ENCODE results near the gene NDUFB4.

DNA sequence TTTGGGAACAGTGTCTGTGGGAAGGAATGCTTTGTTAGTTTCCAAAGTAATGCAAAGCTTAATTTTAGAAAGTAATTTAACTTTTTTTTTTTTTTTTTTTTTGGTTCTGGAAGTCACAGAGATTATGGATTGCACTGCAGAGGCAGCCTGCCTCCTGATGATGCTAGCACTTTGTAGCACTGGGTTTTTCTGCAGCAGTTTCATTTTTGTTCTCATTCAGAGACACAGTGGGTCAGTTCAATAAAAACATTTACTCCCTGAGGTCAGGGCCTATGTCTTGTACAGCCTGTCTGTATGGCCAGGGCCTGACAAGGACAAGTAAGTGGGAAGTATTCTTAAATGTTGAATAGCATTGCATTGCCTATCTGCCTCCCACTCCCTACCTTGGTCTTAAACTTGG lies 39.0 kb upstream of the NDUFB4 start:
- TF ChIP-seq, protein P1, sequence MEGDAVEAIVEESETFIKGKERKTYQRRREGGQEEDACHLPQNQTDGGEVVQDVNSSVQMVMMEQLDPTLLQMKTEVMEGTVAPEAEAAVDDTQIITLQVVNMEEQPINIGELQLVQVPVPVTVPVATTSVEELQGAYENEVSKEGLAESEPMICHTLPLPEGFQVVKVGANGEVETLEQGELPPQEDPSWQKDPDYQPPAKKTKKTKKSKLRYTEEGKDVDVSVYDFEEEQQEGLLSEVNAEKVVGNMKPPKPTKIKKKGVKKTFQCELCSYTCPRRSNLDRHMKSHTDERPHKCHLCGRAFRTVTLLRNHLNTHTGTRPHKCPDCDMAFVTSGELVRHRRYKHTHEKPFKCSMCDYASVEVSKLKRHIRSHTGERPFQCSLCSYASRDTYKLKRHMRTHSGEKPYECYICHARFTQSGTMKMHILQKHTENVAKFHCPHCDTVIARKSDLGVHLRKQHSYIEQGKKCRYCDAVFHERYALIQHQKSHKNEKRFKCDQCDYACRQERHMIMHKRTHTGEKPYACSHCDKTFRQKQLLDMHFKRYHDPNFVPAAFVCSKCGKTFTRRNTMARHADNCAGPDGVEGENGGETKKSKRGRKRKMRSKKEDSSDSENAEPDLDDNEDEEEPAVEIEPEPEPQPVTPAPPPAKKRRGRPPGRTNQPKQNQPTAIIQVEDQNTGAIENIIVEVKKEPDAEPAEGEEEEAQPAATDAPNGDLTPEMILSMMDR (IDR thresholded peaks at IDR 0.05; ENCODE audit: low read length) = no peak
- TF ChIP-seq EZH2 (optimal IDR thresholded peaks at IDR 0.05; ENCODE audit: low read depth, low read length) (no peak), EZH2phosphoT487 (IDR thresholded peaks at IDR 0.05; ENCODE audit: low read length) (no peak)
